ENCODE results near the gene TAF5L.

TAF5L gene

GRCh38 chr1:229619614-229620013 lies 6.3 kb downstream of the TAF5L start:
- Histone ChIP-seq H3K4ac (ENCODE audit: low read depth in 1 of 2, low read length in 2 of 2) (no peak overlapping the region), H4K8ac (ENCODE audit: low read length) (no peak overlapping the region), H3K4me1 (ENCODE audit: control insufficient read depth, insufficient read depth, low read depth, low read length) (peaks cover under 1% of the 10 kb centered on the region), H3K79me1 (replicated peaks; ENCODE audit: low read length, poor library complexity, severe bottlenecking) (peaks cover 20% of the 10 kb centered on the region), H3K23ac (ENCODE audit: low read length in 2 of 2) (no peak overlapping the region), H3K36me3 (ENCODE audit: control insufficient read depth in 1 of 2, insufficient read depth in 2 of 2, low read depth in 1 of 2, low read length in 2 of 2) (no peaks in the 10 kb centered on the region), H2BK15ac (ENCODE audit: low read depth, poor library complexity, severe bottlenecking) (no peak overlapping the region), H2BK12ac (ENCODE audit: low read length in 2 of 2) (no peak overlapping the region), H3K9me3 (ENCODE audit: control insufficient read depth, low read length) (no peaks in the 10 kb centered on the region), H2BK5ac (ENCODE audit: low read depth, low read length, poor library complexity, severe bottlenecking) (no peak overlapping the region), H3K4me3 (ENCODE audit: insufficient read depth in 1 of 2, low read depth in 1 of 2, low read length in 2 of 2) (no peak overlapping the region), H4K91ac (ENCODE audit: low read length) (no peak overlapping the region), H3K14ac (ENCODE audit: low read length in 2 of 2) (no peak overlapping the region), H2AK5ac (ENCODE audit: low read length, severe bottlenecking) (no peak overlapping the region), H2BK120ac (ENCODE audit: low read depth, low read length) (no peak overlapping the region), H3K27me3 (ENCODE audit: control insufficient read depth in 1 of 2, insufficient read depth in 1 of 2, low read length in 2 of 2) (no peaks in the 10 kb centered on the region), H2AFZ (ENCODE audit: low read depth, low read length) (no peak overlapping the region), H3K9ac (ENCODE audit: low read length) (no peak overlapping the region), H3K18ac (ENCODE audit: low read depth in 1 of 2, low read length in 2 of 2) (no peak overlapping the region), H3K27ac (ENCODE audit: low read length, poor library complexity, severe bottlenecking) (no peak overlapping the region), H3K4me2 (ENCODE audit: low read length, poor library complexity, severe bottlenecking) (no peak overlapping the region)
- WGBS = 81% methylated on average over 5 of the region's 5 CpGs
- DNase-seq = no peak

- Histone ChIP-seq H3K23ac (ENCODE audit: low read length in 2 of 2) (no peak overlapping the region), H2AFZ (ENCODE audit: low read depth, low read length) (no peak overlapping the region), H3K14ac (ENCODE audit: low read length in 2 of 2) (no peak overlapping the region), H3K18ac (ENCODE audit: low read depth in 1 of 2, low read length in 2 of 2) (no peak overlapping the region), H4K8ac (ENCODE audit: low read length) (no peak overlapping the region), H3K79me1 (replicated peaks; ENCODE audit: low read length, poor library complexity, severe bottlenecking) (peaks cover 25% of the 10 kb centered on the region), H3K9me3 (ENCODE audit: control insufficient read depth, low read length) (no peaks in the 10 kb centered on the region), H4K91ac (ENCODE audit: low read length) (no peak overlapping the region), H3K4me1 (ENCODE audit: control insufficient read depth, insufficient read depth, low read depth, low read length) (no peaks in the 10 kb centered on the region), H3K4me2 (ENCODE audit: low read length, poor library complexity, severe bottlenecking) (no peak overlapping the region), H3K27ac (ENCODE audit: low read length, poor library complexity, severe bottlenecking) (no peak overlapping the region), H3K27me3 (ENCODE audit: control insufficient read depth in 1 of 2, insufficient read depth in 1 of 2, low read length in 2 of 2) (no peaks in the 10 kb centered on the region), H2AK5ac (ENCODE audit: low read length, severe bottlenecking) (no peak overlapping the region), H3K4ac (ENCODE audit: low read depth in 1 of 2, low read length in 2 of 2) (no peak overlapping the region), H2BK120ac (ENCODE audit: low read depth, low read length) (no peak overlapping the region), H2BK5ac (ENCODE audit: low read depth, low read length, poor library complexity, severe bottlenecking) (no peak overlapping the region), H3K4me3 (ENCODE audit: insufficient read depth in 1 of 2, low read depth in 1 of 2, low read length in 2 of 2) (no peak overlapping the region), H3K36me3 (ENCODE audit: control insufficient read depth in 1 of 2, insufficient read depth in 2 of 2, low read depth in 1 of 2, low read length in 2 of 2) (peaks cover 3 to 4% of the 10 kb centered on the region in 2 experiments), H2BK12ac (ENCODE audit: low read length in 2 of 2) (no peak overlapping the region), H3K9ac (ENCODE audit: low read length) (no peak overlapping the region), H2BK15ac (ENCODE audit: low read depth, poor library complexity, severe bottlenecking) (no peak overlapping the region)
- no peak for DNase-seq
Observed at GRCh38 chr1:229619002-229619401, 6.9 kb downstream of the TAF5L start.

- Histone ChIP-seq H2AFZ (ENCODE audit: low read depth, low read length) (no peak overlapping the region), H3K36me3 (ENCODE audit: control insufficient read depth in 1 of 2, insufficient read depth in 2 of 2, low read depth in 1 of 2, low read length in 2 of 2) (peaks cover 3 to 19% of the 10 kb centered on the region in 2 experiments), H2BK5ac (ENCODE audit: low read depth, low read length, poor library complexity, severe bottlenecking) (no peak overlapping the region), H2BK15ac (ENCODE audit: low read depth, poor library complexity, severe bottlenecking) (no peak overlapping the region), H3K4me1 (ENCODE audit: control insufficient read depth, insufficient read depth, low read depth, low read length) (no peaks in the 10 kb centered on the region), H4K91ac (ENCODE audit: low read length) (no peak overlapping the region), H3K4me2 (ENCODE audit: low read length, poor library complexity, severe bottlenecking) (no peak overlapping the region), H3K4me3 (ENCODE audit: insufficient read depth in 1 of 2, low read depth in 1 of 2, low read length in 2 of 2) (no peak overlapping the region), H3K9ac (ENCODE audit: low read length) (no peak overlapping the region), H3K27ac (ENCODE audit: low read length, poor library complexity, severe bottlenecking) (no peak overlapping the region), H3K79me1 (replicated peaks; ENCODE audit: low read length, poor library complexity, severe bottlenecking) (peaks cover 35% of the 10 kb centered on the region), H2BK12ac (ENCODE audit: low read length in 2 of 2) (no peak overlapping the region), H3K18ac (ENCODE audit: low read depth in 1 of 2, low read length in 2 of 2) (no peak overlapping the region), H3K9me3 (ENCODE audit: control insufficient read depth, low read length) (no peaks in the 10 kb centered on the region), H3K23ac (ENCODE audit: low read length in 2 of 2) (no peak overlapping the region), H4K8ac (ENCODE audit: low read length) (no peak overlapping the region), H2AK5ac (ENCODE audit: low read length, severe bottlenecking) (no peak overlapping the region), H3K27me3 (ENCODE audit: control insufficient read depth in 1 of 2, insufficient read depth in 1 of 2, low read length in 2 of 2) (no peaks in the 10 kb centered on the region), H3K4ac (ENCODE audit: low read depth in 1 of 2, low read length in 2 of 2) (no peak overlapping the region), H3K14ac (ENCODE audit: low read length in 2 of 2) (no peak overlapping the region), H2BK120ac (ENCODE audit: low read depth, low read length) (no peak overlapping the region)
- WGBS = 93% methylated on average over 8 of the region's 11 CpGs
- no peak for DNase-seq
Observed at GRCh38 chr1:229617351-229618100, 8.4 kb downstream of the TAF5L start.

GRCh38 chr1:229614701-229615100 lies 11.2 kb downstream of the TAF5L start:
- Histone ChIP-seq H3K27me3 (ENCODE audit: control insufficient read depth in 1 of 2, insufficient read depth in 1 of 2, low read length in 2 of 2) (no peaks in the 10 kb centered on the region), H3K9ac (ENCODE audit: low read length) (no peak overlapping the region), H4K91ac (ENCODE audit: low read length) (no peak overlapping the region), H3K79me1 (replicated peaks; ENCODE audit: low read length, poor library complexity, severe bottlenecking) (peaks cover 49% of the 10 kb centered on the region), H4K8ac (ENCODE audit: low read length) (no peak overlapping the region), H3K4ac (ENCODE audit: low read depth in 1 of 2, low read length in 2 of 2) (no peak overlapping the region), H2BK120ac (ENCODE audit: low read depth, low read length) (no peak overlapping the region), H3K4me3 (ENCODE audit: insufficient read depth in 1 of 2, low read depth in 1 of 2, low read length in 2 of 2) (no peak overlapping the region), H2BK5ac (ENCODE audit: low read depth, low read length, poor library complexity, severe bottlenecking) (no peak overlapping the region), H2AK5ac (ENCODE audit: low read length, severe bottlenecking) (no peak overlapping the region), H2BK15ac (ENCODE audit: low read depth, poor library complexity, severe bottlenecking) (no peak overlapping the region), H2BK12ac (ENCODE audit: low read length in 2 of 2) (no peak overlapping the region), H3K18ac (ENCODE audit: low read depth in 1 of 2, low read length in 2 of 2) (no peak overlapping the region), H2AFZ (ENCODE audit: low read depth, low read length) (no peak overlapping the region), H3K9me3 (ENCODE audit: control insufficient read depth, low read length) (no peaks in the 10 kb centered on the region), H3K4me2 (ENCODE audit: low read length, poor library complexity, severe bottlenecking) (no peak overlapping the region), H3K4me1 (ENCODE audit: control insufficient read depth, insufficient read depth, low read depth, low read length) (no peaks in the 10 kb centered on the region), H3K27ac (ENCODE audit: low read length, poor library complexity, severe bottlenecking) (no peak overlapping the region), H3K14ac (ENCODE audit: low read length in 2 of 2) (no peak overlapping the region), H3K23ac (ENCODE audit: low read length in 2 of 2) (no peak overlapping the region), H3K36me3 (ENCODE audit: control insufficient read depth in 1 of 2, insufficient read depth in 2 of 2, low read depth in 1 of 2, low read length in 2 of 2) (peaks cover 17 to 47% of the 10 kb centered on the region in 2 experiments)
- WGBS = 97% methylated on average over 2 of the region's 2 CpGs
- no peak for DNase-seq
